DLD1 (cell line): ENCODE data around the gene PSME1.

Experiments
- in situ Hi-C: cut with HindIII; loops from 2 replicates; pipeline ENCODE4 v1.10.0; 2017; ENCODE audit warnings: low sequenced_read_pairs

PSME1 gene

DNA sequence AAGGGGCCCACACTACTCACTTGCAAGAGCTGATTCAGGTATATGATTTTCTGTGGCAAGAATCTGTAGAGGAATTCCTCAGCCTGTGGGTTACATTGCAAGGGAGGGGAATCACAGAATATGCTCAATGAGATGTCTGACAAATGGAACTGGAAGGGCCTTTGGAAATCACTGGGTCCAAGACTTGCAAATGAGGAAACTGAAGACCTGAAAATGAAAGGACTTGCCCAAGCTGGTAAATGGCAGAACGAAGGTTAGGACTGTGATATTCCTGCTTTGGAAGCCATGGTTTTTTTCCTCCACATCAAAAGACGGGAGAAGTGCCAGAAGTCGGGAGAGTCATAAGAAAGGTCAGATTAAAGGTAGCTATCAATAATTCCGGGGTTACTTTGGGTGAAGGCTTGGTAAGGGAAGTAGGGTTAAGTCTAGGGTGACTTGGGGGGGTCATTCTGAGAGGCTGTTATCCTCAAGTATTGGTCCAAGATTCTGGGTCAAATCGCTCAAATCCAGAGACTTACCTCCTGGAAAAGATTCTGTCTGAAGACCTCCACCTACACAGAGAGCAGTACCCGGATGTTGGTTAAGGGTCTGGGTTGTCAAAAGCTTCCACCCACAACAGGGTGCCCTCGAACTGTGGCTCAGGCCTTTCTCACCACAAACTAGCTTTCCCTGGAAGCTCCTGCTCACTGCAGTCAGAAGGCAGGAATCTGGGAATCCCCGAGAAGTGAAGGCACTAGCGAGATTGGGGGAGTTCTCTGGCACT, 9.9 kb downstream of the PSME1 start:
- in situ Hi-C loops: no loop called here

DNA sequence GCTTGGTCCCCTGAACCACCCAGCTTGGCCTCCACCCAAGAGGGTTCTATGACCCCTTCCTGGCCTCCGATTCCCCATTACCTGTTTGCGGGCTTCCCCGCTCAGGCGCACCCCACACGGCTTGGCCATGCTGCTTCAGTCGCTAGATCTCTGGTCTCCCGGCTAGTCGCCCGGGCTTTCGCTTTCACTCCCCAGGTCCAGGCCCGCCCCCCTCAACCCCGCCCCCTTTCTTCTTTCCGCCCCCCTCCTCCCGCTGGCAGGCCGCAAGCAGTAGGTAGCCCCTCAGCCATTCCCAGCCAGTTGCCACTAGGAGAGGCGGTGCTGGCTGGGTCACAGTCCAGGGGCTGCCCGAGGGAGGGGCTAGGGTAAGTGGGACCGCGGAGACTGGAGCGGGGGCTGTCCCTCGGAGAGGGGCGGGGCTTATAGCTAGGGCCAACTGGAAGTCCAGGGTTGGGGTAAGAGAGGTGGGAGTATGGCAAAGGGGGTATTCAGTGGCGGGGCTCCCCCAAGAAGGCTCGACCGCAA, 10.5 kb downstream of the PSME1 start, which contains the start of gene PSME2:
TSS of gene PSME2 (minus strand) at position 158 of the 525 bp plus-strand sequence. CDS start at position 129, 29 bp downstream.
- in situ Hi-C loops: no loop called here

- in situ Hi-C loops: no loop called here
These were observed 11.2 kb downstream of the PSME1 start, which contains the start of gene RNF31 for GRCh38 chr14:24146978-24147760. TSS of gene RNF31 (plus strand) at chr14:24147498. CDS start at chr14:24147699, 201 bp downstream.

- in situ Hi-C loops: no loop called here
These were observed 11.9 kb downstream of the PSME1 start for GRCh38 chr14:24147761-24148428.

GRCh38 chr14:24149302-24149969, 13.4 kb downstream of the PSME1 start:
- in situ Hi-C loops: no loop called here

- in situ Hi-C loops: no loop called here
These were observed 14.1 kb downstream of the PSME1 start for GRCh38 chr14:24150061-24150460.

GRCh38 chr14:24150567-24150966, 14.6 kb downstream of the PSME1 start:
- in situ Hi-C loops: no loop called here

DNA sequence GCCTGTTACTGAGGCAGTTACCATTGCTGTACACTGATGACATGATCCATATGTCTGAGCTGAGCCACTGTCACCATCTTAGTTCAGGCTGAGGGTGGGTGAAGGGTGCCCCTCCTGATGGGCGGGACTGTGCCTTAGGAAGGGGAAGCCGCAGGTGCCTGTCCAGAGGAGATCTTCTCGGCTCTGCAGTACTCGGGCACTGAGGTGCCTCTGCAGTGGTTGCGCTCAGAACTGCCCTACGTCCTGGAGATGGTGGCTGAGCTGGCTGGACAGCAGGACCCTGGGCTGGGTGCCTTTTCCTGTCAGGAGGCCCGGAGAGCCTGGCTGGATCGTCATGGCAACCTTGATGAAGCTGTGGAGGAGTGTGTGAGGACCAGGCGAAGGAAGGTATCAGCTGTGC, 15.0 kb downstream of the PSME1 start:
- in situ Hi-C loops: no loop called here

DNA sequence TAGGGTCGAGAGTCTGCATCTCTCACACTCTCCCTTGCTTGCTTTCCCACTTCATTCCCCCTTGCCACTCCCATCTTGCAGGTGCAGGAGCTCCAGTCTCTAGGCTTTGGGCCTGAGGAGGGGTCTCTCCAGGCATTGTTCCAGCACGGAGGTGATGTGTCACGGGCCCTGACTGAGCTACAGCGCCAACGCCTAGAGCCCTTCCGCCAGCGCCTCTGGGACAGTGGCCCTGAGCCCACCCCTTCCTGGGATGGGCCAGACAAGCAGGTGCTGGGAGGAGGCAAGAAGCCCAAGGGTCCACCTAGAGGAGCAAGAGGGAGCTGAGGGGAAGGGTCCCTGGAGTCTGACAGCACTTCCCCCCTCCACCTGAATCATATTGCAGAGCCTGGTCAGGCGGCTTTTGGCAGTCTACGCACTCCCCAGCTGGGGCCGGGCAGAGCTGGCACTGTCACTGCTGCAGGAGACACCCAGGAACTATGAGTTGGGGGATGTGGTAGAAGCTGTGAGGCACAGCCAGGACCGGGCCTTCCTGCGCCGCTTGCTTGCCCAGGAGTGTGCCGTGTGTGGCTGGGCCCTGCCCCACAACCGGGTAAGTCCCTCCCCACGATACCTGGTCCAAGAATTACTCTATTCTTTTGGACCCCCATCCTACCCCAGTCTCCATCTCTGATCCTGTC, 15.5 kb downstream of the PSME1 start:
- in situ Hi-C loops: no loop called here

DNA sequence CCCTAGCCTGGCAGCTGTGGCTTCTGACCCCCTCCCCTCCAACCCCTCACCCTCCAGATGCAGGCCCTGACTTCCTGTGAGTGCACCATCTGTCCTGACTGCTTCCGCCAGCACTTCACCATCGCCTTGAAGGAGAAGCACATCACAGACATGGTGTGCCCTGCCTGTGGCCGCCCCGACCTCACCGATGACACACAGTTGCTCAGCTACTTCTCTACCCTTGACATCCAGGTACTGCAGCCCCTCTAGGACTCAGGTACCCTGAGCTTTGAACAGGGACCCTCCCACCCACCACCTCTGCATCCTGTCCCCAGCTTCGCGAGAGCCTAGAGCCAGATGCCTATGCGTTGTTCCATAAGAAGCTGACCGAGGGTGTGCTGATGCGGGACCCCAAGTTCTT, 19.1 kb downstream of the PSME1 start:
- in situ Hi-C loops: no loop called here

DNA sequence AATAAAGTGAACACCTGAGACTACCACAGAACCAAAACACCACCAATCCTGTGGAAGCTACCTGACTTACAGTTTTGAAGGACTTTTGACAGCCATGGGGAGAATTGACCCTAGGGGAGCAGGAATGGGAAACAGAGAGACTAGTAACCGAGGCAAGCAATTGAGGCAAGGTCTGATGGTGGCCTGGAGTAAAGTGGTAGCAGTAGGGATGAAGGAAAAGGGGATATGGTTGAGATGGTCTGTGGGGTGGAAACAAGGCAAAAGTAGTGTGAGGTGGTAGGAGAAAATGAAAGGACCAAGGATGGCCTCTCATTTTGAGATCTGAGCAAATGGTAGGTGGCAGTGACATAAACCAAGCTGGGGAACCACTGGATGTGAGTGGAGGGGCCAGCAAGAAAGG, 20.8 kb downstream of the PSME1 start:
- in situ Hi-C loops: no loop called here

- in situ Hi-C loops: no loop called here
These were observed 21.3 kb downstream of the PSME1 start for GRCh38 chr14:24157331-24157730.

GRCh38 chr14:24159777-24160498, 23.9 kb downstream of the PSME1 start:
- in situ Hi-C loops: no loop called here

DNA sequence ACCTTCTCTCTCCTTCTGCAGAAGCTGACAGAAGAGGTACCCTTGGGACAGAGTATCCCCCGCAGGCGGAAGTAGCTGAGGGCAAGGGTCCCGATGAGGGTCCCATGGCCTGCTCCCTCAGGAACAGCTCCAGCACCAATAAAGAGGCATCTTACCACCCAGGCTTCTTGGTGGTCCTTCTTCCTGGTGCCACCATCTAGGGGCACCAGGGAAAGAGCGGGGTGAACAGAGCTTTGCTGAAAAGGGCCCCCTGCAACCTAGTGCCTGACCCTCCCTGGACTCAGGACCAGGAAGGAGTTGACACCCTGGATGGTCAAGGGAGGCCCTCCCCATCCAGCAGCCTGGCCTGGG, 24.5 kb downstream of the PSME1 start:
- in situ Hi-C loops: no loop called here

- in situ Hi-C loops: no loop called here
These were observed 25.1 kb downstream of the PSME1 start, which contains the start of gene IRF9 for GRCh38 chr14:24160850-24161804. TSS of gene IRF9 (plus strand) at chr14:24161265. CDS start at chr14:24162145, 880 bp downstream.

- in situ Hi-C loops: no loop called here
These were observed 26.1 kb downstream of the PSME1 start for GRCh38 chr14:24162093-24162492.

DNA sequence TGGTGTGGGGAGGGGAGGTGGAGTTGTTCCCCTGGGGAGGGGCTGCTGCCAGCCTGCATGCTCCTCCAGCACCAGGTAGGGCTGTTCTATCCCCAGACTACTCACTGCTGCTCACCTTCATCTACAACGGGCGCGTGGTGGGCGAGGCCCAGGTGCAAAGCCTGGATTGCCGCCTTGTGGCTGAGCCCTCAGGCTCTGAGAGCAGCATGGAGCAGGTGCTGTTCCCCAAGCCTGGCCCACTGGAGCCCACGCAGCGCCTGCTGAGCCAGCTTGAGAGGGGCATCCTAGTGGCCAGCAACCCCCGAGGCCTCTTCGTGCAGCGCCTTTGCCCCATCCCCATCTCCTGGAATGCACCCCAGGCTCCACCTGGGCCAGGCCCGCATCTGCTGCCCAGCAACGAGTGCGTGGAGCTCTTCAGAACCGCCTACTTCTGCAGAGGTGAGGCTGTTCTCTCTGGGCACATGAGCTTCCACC, 28.6 kb downstream of the PSME1 start:
- in situ Hi-C loops: no loop called here

- in situ Hi-C loops: no loop called here
These were observed 29.8 kb downstream of the PSME1 start for GRCh38 chr14:24165785-24166184.
